Measurements from ENCODE around the gene JTB. TPM values are rescaled to one million over a fixed set of nuclear protein-coding genes. Genes with fewer than 3 reads are reported as not detected.

The JTB gene
- total RNA-seq, 1 donor from 2014 or later: 48.6 TPM

GRCh38 chr1:153933430-153933829 is 44.0 kb downstream of the JTB start:
- Mint-ChIP-seq H3K9me3 (ENCODE audit: unreplicated experiment) (peaks cover 4% of the 10 kb centered on the region), H3K4me3 (ENCODE audit: unreplicated experiment) (no peak overlapping the region), H3K27ac (ENCODE audit: unreplicated experiment) (no peak overlapping the region), H3K27me3 (ENCODE audit: unreplicated experiment) (peaks cover 5% of the 10 kb centered on the region), H3K4me1 (ENCODE audit: low read depth, unreplicated experiment) (peaks cover 3% of the 10 kb centered on the region), H3K36me3 (ENCODE audit: unreplicated experiment) (no peaks in the 10 kb centered on the region)
- TF ChIP-seq, protein P1, sequence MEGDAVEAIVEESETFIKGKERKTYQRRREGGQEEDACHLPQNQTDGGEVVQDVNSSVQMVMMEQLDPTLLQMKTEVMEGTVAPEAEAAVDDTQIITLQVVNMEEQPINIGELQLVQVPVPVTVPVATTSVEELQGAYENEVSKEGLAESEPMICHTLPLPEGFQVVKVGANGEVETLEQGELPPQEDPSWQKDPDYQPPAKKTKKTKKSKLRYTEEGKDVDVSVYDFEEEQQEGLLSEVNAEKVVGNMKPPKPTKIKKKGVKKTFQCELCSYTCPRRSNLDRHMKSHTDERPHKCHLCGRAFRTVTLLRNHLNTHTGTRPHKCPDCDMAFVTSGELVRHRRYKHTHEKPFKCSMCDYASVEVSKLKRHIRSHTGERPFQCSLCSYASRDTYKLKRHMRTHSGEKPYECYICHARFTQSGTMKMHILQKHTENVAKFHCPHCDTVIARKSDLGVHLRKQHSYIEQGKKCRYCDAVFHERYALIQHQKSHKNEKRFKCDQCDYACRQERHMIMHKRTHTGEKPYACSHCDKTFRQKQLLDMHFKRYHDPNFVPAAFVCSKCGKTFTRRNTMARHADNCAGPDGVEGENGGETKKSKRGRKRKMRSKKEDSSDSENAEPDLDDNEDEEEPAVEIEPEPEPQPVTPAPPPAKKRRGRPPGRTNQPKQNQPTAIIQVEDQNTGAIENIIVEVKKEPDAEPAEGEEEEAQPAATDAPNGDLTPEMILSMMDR (IDR thresholded peaks at IDR 0.05; ENCODE audit: partially characterized antibody, unreplicated experiment): no peak
- no peak for DNase-seq

GRCh38 chr1:153932156-153933131 is 45.0 kb downstream of the JTB start:
- H3K9me3 Mint-ChIP-seq (ENCODE audit: unreplicated experiment): peaks cover 4% of the 10 kb centered on the region
- no peak overlapping the region for H3K27ac Mint-ChIP-seq (ENCODE audit: unreplicated experiment)
- H3K27me3 Mint-ChIP-seq (ENCODE audit: unreplicated experiment): peaks cover 5% of the 10 kb centered on the region
- DNase-seq: no peak
- TF ChIP-seq, protein P1 (IDR thresholded peaks at IDR 0.05; ENCODE audit: partially characterized antibody, unreplicated experiment): no peak
- no peaks in the 10 kb centered on the region for H3K36me3 Mint-ChIP-seq (ENCODE audit: unreplicated experiment)
- H3K4me1 Mint-ChIP-seq (ENCODE audit: low read depth, unreplicated experiment): peaks cover 3% of the 10 kb centered on the region
- no peak overlapping the region for H3K4me3 Mint-ChIP-seq (ENCODE audit: unreplicated experiment)

DNA sequence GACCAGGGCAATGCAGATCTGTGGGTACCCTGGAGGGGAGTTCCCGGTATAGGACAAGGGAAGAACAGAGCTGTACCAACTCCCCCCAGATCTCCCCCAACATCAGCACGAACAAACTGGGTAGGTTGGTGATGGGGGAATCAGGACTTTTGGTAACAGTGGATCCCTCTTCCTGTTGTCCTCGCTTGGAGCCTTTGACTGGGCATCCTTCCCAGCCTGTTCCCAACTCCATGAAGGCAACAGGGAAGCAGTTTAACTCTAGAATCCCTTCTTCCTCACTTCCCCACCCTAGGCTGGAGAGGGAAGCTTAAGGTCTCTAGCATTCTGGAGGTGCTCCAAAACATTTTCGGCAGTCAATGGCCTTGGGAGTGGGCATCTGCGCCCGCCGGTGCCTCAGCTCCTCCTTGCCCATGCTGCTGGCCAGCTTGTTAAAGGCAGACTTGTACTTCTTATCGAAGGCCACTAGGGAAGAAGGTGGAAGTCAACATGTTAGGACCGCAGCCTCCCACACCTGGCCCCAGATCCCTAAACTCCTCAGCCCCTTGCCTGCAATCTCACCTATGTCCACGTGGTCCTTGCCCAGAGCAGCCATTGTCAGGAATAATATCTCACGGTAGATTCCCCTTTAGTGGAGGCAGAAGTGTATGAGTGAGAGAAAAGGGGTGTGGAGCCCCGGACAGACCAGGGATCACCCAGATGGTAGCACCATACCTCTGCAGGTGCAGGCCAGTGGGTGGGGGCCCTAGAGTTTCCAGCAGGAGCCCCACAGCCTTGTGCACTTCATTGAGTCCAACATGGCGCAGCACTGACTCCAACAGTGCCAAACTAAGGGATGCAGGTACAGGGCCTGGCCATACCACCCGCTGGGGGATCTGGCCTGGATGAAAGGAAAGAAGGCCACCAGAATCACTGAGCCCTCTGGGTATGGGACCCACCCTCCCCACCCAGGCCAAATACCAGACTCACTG is 47.2 kb downstream of the JTB start:
- H3K27me3 Mint-ChIP-seq (ENCODE audit: unreplicated experiment): peaks cover 5% of the 10 kb centered on the region
- no peak overlapping the region for H3K27ac Mint-ChIP-seq (ENCODE audit: unreplicated experiment)
- H3K4me3 Mint-ChIP-seq (ENCODE audit: unreplicated experiment): no peak overlapping the region
- TF ChIP-seq, protein P1 (IDR thresholded peaks at IDR 0.05; ENCODE audit: partially characterized antibody, unreplicated experiment): no peak
- H3K36me3 Mint-ChIP-seq (ENCODE audit: unreplicated experiment): no peaks in the 10 kb centered on the region
- no peak for DNase-seq
- H3K4me1 Mint-ChIP-seq (ENCODE audit: low read depth, unreplicated experiment): peaks cover 3% of the 10 kb centered on the region
- H3K9me3 Mint-ChIP-seq (ENCODE audit: unreplicated experiment): peaks cover 4% of the 10 kb centered on the region

- peaks cover 3% of the 10 kb centered on the region for H3K4me1 Mint-ChIP-seq (ENCODE audit: low read depth, unreplicated experiment)
- H3K27ac Mint-ChIP-seq (ENCODE audit: unreplicated experiment): no peak overlapping the region
- no peak for DNase-seq
- H3K27me3 Mint-ChIP-seq (ENCODE audit: unreplicated experiment): peaks cover 3% of the 10 kb centered on the region
- TF ChIP-seq, protein P1 (IDR thresholded peaks at IDR 0.05; ENCODE audit: partially characterized antibody, unreplicated experiment): no peak
- peaks cover 2% of the 10 kb centered on the region for H3K9me3 Mint-ChIP-seq (ENCODE audit: unreplicated experiment)
- no peak overlapping the region for H3K4me3 Mint-ChIP-seq (ENCODE audit: unreplicated experiment)
- no peaks in the 10 kb centered on the region for H3K36me3 Mint-ChIP-seq (ENCODE audit: unreplicated experiment)
Measured at GRCh38 chr1:153929426-153929825, 48.0 kb downstream of the JTB start.
